ENCODE data around the gene YIPF1.

YIPF1 gene

DNA sequence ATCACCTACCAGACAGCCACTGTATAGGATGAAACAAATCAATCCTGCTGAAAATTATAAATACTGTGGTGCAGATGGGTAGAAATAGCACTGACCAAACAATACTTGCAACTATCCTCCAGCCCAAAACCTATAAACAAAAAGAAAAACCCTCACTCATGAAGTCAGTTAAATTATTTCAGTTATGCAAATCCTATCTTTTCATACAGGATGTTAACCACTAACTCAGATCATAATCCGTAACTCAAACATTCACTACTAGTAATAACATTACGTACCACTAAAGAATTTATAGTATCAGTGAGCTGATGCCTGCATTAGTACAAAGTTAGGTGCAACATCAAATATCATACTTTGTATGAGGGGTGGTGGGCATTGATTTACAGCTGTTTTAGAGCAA lies 54.1 kb downstream of the YIPF1 start:
- H3K4me3 ChIP-seq (ENCODE audit: low read depth, low read length): no peak overlapping the region
- no peak for TF ChIP-seq CTCF (IDR thresholded peaks at IDR 0.05; ENCODE audit: low read depth, low read length)
- in situ Hi-C loops (cut with HindIII; ENCODE audit: low sequenced_read_pairs): no loop called here
- DNase-seq (ENCODE audit: low read depth, low spot score): peak; percentile 9

- no peak overlapping the region for H3K4me3 ChIP-seq (ENCODE audit: low read depth, low read length)
- in situ Hi-C loops (cut with HindIII; ENCODE audit: low sequenced_read_pairs): no loop called here
- TF ChIP-seq CTCF (IDR thresholded peaks at IDR 0.05; ENCODE audit: low read depth, low read length): no peak
These were observed 54.8 kb downstream of the YIPF1 start for GRCh38 chr1:53834776-53835175.

DNA sequence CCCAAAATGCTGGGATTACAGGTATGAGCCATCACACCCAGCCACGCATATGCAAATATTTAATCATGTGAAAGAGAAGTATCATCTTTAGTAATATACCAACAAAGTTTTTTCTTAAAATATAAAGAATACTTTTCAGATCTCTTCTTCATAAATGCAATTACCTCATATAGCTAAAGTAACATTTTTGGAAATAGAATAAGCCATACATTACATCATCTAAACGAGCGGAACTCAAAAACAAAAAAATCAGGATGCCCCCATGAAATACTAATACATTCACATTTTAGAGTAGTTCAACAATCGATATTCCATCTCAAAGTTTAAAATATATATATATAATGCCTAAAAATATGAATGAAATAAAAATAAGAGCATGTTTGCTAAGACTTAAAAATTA lies 56.2 kb downstream of the YIPF1 start:
- no peak for TF ChIP-seq CTCF (IDR thresholded peaks at IDR 0.05; ENCODE audit: low read depth, low read length)
- H3K4me3 ChIP-seq (ENCODE audit: low read depth, low read length): no peak overlapping the region
- in situ Hi-C loops (cut with HindIII; ENCODE audit: low sequenced_read_pairs): no loop called here
- DNase-seq (ENCODE audit: low read depth, low spot score): no peak

More at GRCh38 chr1:53834776-53835175, 54.8 kb downstream of the YIPF1 start:
- no peak for DNase-seq (ENCODE audit: low read depth, low spot score)

GRCh38 chr1:53826367-53826766 lies 63.2 kb downstream of the YIPF1 start:
- peak; percentile 39 for TF ChIP-seq CTCF (IDR thresholded peaks at IDR 0.05; ENCODE audit: low read depth, low read length)
- in situ Hi-C loops (cut with HindIII; ENCODE audit: low sequenced_read_pairs): no loop called here
- DNase-seq (ENCODE audit: low read depth, low spot score): peak; percentile 17
- no peak overlapping the region for H3K4me3 ChIP-seq (ENCODE audit: low read depth, low read length)

DNA sequence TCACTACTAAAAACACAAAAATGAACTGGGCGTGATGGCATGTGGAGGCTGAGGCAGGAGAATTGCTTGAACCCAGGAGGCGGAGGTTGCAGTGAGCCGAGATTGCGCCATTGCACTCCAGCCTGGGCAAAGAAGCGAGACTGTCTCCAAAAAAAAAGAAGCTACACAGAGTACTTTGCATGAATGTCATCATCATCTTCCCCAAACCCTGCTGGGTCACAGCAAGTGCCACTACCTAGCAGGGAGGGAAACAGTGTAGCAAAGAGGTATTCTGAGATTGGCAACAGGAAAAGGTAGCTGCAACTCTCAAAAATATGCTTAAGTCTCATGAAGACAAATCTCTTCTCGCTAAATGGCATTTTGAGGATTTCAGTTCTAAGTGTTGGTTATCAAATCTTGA lies 64.3 kb downstream of the YIPF1 start:
- in situ Hi-C loops (cut with HindIII; ENCODE audit: low sequenced_read_pairs): no loop called here
- no peak overlapping the region for H3K4me3 ChIP-seq (ENCODE audit: low read depth, low read length)
- DNase-seq (ENCODE audit: low read depth, low spot score): no peak
- no peak for TF ChIP-seq CTCF (IDR thresholded peaks at IDR 0.05; ENCODE audit: low read depth, low read length)

DNA sequence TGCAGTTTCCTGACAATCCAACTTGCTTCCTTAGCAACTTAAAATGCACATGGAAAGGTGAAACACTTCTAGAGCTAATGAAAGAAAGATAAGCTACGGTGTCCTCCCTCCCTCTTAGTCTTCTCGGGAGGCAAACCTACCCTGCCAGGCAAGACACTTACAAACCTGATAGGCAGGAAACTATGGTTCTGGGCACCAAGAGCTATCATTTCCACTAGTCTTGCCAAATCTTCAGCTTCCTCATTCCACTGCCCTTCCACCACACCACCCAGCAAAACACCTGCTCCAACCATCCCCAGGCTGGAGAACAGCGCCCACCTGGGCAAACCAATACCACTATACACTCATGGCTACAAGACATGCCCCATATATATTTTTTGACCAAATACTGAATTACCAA lies 66.7 kb downstream of the YIPF1 start:
- no peak for DNase-seq (ENCODE audit: low read depth, low spot score)
- in situ Hi-C loops (cut with HindIII; ENCODE audit: low sequenced_read_pairs): no loop called here
- no peak overlapping the region for H3K4me3 ChIP-seq (ENCODE audit: low read depth, low read length)
- no peak for TF ChIP-seq CTCF (IDR thresholded peaks at IDR 0.05; ENCODE audit: low read depth, low read length)

DNA sequence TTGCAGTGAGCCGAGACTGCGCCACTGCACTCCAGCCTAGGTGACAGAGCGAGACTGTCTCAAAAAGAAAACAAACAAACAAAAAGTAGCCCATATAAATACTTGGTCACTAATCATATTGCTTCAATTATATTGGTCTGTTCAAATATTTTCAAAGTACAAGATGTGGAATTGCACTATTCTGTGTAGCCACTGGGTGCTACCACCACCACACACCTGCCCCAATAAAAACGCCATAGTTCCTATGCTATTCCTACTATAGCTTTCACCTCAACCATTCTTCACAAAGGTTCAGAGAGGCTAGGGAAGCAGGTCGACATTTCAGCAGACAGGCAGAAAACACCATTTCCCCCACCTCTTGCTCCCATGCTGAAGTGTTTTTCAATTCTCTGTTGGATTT lies 68.2 kb downstream of the YIPF1 start:
- DNase-seq (ENCODE audit: low read depth, low spot score): no peak
- in situ Hi-C loops (cut with HindIII; ENCODE audit: low sequenced_read_pairs): no loop called here
- TF ChIP-seq CTCF (IDR thresholded peaks at IDR 0.05; ENCODE audit: low read depth, low read length): no peak
- no peak overlapping the region for H3K4me3 ChIP-seq (ENCODE audit: low read depth, low read length)
